ENCODE results near the gene RREB1. TPM values are rescaled to one million over a fixed set of nuclear protein-coding genes. Genes with fewer than 3 reads are reported as not detected.

The RREB1 gene
- total RNA-seq, 1 donor from 2014 or later = 20.6 TPM

DNA sequence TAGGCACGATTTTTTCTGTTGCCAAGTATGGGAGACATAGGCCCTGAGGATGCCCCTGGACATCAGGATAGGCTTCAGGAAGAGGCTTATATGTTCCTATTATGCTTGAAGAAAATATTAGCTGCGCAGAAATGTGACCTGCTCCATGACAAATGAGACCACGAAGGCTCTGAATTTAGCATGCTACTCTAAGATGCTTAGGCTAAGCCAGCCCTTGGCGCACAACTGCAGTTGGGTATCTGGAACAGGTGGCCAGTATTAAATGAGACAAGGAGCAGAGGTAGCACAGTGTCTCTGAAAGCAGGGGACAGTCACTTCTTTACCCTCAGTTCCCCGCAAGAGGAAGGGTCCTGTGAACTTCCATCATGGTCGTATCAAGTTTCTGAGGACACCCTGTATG lies 90.0 kb downstream of the RREB1 start:
- no peak for DNase-seq

DNA sequence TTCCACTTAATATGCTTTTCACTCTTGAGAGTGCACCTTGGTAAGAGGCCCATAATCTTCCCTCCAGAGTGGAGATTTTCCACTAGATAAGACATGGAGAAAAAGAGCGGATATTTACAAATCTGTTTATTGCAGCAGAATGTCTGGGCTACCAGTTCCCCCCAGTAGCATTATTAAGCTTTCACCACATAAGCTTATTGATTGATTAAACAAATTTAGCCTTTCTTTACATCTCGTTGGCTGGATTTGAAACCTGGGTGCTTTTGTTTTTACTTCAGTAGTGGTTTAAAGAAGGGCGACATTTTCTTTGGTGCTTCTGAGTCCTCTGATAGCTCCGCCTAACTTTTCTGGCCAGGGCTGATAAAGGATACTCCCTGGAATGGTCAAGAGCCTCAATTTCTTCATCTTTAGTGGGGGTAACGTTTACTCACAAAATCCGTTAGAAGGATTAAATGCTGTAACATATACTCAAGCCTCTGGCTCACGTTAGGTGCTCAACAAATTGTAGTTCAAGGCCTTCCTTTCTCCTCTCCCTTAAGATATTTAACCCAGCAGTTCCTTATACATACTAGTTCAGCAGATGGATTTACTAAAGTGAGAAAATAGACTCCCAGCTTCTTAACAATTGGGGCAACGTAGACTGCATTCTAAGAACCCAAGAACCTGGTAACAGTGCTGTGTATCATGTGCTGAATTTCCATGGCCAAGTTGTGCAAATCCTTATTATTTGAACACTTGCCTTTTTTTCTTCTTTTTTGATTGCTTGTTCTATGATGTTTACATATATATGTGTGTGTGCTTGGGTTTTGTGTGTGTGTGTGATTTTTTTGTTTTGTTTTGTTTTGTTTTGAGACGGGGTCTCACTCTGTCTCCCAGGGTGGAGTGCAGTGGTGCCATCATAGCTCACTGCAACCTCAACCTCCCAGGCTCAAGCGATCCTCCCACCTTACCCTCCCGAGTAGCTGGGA lies 91.4 kb downstream of the RREB1 start:
- DNase-seq = no peak

- DNase-seq = no peak
These were observed 93.1 kb downstream of the RREB1 start for GRCh38 chr6:7200598-7201443.

DNA sequence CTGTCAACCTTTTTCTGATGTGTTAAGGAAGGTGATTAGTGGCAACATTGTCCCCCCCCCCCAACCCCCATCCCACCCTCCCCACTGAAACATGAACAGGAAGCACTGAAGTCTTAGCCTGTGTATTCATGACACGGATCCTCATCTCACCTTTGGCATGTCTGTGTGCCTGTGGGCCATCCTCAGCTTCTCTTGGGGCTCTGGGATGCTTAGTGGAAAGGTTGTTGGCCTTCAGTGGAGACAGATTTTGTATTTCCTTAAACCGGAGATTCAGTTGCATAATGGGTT lies 93.6 kb downstream of the RREB1 start:
- no peak for DNase-seq

GRCh38 chr6:7201732-7202541 lies 94.2 kb downstream of the RREB1 start:
- no peak for DNase-seq

DNA sequence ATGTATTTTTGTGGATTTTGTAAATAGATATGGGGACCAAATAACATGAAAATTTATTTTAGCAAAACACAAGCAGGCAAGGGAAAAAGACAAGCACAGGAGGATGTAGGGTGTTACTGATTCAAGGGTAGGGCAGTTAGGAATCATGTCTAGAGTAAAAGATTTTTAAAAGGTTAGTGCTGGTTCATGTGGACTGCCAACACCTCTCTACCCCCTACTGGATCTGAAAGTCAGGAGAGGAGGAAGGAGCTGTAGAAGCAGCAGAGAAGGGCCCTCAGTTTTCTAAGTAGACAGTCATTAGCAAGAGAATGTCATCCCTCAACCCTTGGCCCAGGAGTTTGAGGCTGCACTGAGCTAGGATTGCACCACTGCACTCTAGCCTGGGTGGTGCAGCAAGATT lies 95.2 kb downstream of the RREB1 start:
- DNase-seq = no peak

- DNase-seq = no peak
These were observed 96.2 kb downstream of the RREB1 start for GRCh38 chr6:7203939-7204338.

GRCh38 chr6:7204726-7205125 lies 97.0 kb downstream of the RREB1 start:
- DNase-seq = no peak

DNA sequence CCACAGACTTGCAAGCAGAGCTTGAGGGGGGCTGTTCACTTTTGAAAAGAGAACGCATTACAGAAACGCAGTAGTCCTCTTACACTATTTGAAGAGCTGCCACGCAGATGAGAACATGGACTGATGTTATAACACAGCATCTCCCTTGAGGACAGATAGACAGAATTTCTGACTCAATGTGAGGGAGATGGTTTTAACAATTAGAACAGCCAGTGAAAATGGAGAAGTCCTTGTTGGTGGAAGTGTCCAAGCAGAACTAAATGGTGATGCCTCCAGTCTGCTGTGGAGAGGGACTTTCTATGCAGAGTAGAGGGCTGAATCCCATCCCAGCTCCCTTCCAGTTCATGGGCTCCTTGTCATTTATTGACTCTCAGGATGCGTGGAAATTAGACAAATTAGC lies 100.0 kb downstream of the RREB1 start:
- no peak for DNase-seq

DNA sequence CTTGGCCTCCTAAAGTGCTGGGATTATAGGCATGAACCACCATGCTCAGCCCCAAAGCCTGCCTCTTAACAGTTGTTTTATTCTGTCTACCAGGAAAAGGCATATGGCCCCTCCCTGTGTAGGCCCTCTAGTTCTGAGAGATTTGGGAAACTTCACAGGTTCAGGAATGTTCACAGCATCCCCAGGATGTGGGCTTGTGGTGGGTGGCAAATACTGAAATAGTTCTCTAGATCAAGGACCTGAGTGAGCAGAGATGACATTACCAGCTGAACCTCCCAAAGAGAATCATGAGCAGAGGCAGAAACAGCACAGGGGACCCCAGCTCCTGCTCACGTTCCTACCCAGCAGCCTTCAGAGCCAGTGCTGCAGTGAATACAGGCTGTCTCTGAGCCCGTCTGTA lies 105.7 kb downstream of the RREB1 start:
- no peak for DNase-seq

GRCh38 chr6:7214468-7214867 lies 106.7 kb downstream of the RREB1 start:
- DNase-seq = no peak

DNA sequence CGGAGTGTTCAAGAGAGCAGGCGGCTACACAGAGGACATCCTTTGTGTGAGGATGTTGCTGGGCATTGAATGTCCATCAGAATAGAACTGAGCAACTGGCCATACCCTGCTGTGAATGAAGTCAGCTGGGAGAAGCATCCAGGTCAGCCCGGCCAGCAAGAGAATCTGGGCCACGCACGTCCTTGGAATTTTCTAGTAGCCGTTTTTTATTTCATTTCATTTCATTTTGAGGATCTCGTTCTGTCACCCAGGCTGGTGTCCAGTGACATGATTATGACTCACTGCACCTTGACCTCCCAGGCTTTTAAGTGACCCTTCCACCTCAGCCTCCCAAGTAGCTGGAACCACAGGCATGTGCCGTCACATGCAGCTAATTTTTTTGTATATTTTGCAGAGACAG lies 107.4 kb downstream of the RREB1 start:
- DNase-seq = no peak

DNA sequence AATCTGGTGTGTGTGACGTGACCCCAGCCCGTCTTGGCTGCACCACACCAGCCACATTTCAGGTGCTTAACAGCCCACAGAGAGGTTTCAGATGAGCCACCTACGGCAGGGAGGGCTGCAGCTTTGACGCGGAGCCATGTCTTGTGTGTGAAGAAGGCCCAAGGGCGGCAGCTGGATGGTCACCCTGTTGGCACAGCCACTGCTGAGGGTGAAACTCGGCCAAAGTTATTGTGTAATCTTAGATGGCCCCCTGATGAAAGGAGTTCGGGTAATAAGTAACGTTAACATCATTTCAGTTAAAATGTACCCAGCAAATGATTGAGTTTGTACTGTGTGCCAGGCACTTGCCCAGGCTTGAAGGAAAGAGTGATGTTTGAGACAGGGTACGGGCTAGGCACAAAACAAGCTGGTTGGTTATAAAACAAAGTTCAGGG lies 108.1 kb downstream of the RREB1 start:
- no peak for DNase-seq

- DNase-seq = no peak
These were observed 109.3 kb downstream of the RREB1 start for GRCh38 chr6:7216941-7217621.

DNA sequence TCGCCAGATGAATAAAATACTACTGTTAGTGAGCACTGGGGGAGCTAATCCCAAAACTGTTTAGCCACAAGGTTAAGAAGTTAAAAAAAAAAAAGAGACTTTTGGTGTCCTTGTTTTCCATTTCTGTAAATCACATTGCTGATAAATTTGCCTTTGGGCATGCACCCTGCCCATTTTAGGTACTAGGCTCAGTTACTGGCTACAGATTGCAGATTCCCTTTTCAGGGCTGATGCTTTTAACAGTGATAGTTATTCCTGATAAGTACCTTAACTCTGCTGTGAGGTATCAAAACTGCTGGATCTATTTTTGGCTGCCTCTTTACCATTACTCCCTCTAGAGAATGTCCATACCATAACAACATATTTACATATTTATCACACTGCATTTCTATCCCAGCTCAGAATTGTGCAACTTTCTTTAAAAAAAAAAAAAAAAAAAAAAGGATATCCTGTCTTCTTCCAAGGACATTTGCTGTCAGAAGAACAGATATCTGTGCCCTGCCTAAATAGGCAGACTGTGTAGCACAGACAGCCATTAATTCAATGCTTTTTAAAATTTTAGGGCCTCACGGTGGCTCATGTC lies 110.7 kb downstream of the RREB1 start:
- no peak for DNase-seq

DNA sequence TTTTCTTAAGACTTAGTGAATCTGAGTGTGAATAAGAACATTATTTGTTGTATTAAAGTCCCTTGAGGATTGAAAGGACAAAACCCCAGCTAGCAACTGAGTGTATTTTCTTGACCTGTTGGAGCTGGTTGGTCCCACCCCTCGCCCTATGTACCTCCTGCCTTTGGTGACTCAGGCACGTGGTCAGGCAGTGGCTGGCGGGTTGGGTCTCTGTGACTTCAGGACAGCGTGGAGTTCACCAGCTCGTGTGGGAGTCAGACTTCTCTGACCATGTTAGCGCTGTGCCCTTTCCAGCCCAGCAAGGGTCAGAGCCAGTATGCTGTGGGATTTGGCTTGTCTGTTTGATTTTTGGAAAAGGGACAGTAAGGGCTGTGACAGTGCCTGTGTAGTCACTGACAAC lies 111.5 kb downstream of the RREB1 start:
- no peak for DNase-seq

DNA sequence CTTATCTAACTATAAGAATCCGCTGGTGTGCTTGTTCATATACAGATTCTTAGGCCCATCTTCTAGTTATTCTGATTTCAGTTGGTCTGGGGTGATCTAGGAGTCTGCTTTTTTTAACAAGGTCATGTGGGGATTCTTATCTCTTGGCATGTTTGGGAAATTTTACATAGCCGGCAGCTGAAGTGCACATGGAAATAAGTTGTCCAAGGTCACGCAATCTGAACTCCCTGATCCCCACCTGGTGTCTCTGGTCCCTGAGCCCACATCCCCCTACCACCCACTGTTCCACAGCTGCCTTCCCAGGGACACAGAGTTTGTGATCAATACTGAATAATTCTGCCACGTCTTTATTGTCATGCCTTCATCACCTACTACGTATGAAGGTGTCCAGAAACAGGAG lies 114.4 kb downstream of the RREB1 start:
- DNase-seq = no peak

- DNase-seq = no peak
These were observed 117.0 kb downstream of the RREB1 start for GRCh38 chr6:7224731-7225130.

- DNase-seq = no peak
These were observed 121.1 kb downstream of the RREB1 start for GRCh38 chr6:7228662-7229375.

DNA sequence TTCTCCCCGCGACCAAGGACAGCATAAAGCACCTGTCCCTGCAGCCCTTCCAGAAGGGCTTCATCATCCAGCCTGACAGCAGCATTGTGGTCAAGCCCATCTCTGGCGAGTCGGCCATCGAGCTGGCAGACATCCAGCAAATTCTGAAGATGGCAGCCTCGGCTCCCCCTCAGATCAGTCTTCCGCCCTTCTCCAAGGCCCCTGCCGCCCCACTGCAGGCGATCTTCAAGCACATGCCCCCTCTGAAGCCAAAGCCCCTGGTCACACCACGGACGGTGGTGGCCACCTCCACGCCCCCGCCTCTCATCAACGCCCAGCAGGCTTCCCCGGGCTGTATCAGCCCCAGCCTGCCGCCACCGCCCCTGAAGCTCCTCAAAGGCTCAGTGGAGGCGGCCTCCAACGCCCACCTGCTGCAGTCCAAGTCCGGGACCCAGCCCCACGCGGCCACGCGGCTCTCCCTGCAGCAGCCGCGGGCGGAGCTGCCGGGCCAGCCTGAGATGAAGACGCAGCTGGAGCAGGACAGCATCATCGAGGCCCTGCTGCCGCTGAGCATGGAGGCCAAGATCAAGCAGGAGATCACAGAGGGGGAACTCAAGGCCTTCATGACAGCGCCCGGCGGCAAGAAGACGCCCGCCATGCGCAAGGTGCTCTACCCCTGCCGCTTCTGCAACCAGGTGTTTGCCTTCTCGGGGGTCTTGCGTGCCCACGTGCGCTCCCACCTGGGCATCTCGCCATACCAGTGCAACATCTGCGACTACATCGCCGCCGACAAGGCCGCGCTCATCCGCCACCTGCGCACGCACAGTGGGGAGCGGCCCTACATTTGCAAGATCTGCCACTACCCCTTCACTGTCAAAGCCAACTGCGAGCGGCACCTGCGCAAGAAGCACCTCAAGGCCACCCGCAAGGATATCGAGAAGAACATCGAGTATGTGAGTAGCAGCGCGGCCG lies 121.9 kb downstream of the RREB1 start:
- DNase-seq = no peak
